Posterior cingulate gyrus (tissue), 11 donors: Measurements from ENCODE around the gene COL5A2.

Source experiments
- DNase-seq, 10 donors: peaks; one replicate each; pipeline versions ENCODE4 v3.0.0 to v3.0.0-alpha.2; 2020 to 2021; ENCODE audit warnings: mixed read lengths in 3 of 10
- intact Hi-C: fragments of 100-400 bp; cut with DNase I; formaldehyde crosslinking; loops from one replicate; pipeline ENCODE4 v1.15.1; 2023

Gene COL5A2

GRCh38 chr2:189179570-189179950 lies at the start of gene COL5A2:
Gene COL5A2 (minus strand): TSS chr2:189179761. CDS start chr2:189179604, 157 bp downstream.
- intact Hi-C loops = no loop called here

GRCh38 chr2:189226017-189226416 lies 46.5 kb upstream of the COL5A2 start:
- no peak for DNase-seq
- intact Hi-C loops = no loop called here

More at GRCh38 chr2:189179570-189179950, at the start of gene COL5A2:
- peak in 1 of 10 donors; percentile 59 for DNase-seq

- DNase-seq = no peak
Observed at GRCh38 chr2:189225032-189225431, 45.5 kb upstream of the COL5A2 start.

GRCh38 chr2:189222468-189223105 lies 43.0 kb upstream of the COL5A2 start:
- no peak for DNase-seq
- intact Hi-C loops = no loop called here

More at GRCh38 chr2:189225032-189225431, 45.5 kb upstream of the COL5A2 start:
- intact Hi-C loops = no loop called here

- no peak for DNase-seq
Observed at GRCh38 chr2:189221811-189222467, 42.4 kb upstream of the COL5A2 start.

GRCh38 chr2:189218236-189218635 lies 38.7 kb upstream of the COL5A2 start:
- intact Hi-C loops = no loop called here
- no peak for DNase-seq

More at GRCh38 chr2:189221811-189222467, 42.4 kb upstream of the COL5A2 start:
- intact Hi-C loops = no loop called here

GRCh38 chr2:189217541-189217940 lies 38.0 kb upstream of the COL5A2 start:
- DNase-seq = no peak
- intact Hi-C loops = no loop called here

GRCh38 chr2:189217051-189217450 lies 37.5 kb upstream of the COL5A2 start:
- DNase-seq = no peak
- intact Hi-C loops = no loop called here

GRCh38 chr2:189214484-189214883 lies 34.9 kb upstream of the COL5A2 start:
- intact Hi-C loops = no loop called here
- no peak for DNase-seq

GRCh38 chr2:189213250-189213649 lies 33.7 kb upstream of the COL5A2 start:
- intact Hi-C loops = no loop called here
- no peak for DNase-seq

- intact Hi-C loops = no loop called here
- DNase-seq = no peak
Observed at GRCh38 chr2:189210250-189211087, 30.9 kb upstream of the COL5A2 start.

GRCh38 chr2:189208254-189208653 lies 28.7 kb upstream of the COL5A2 start:
- intact Hi-C loops = no loop called here
- DNase-seq = no peak

GRCh38 chr2:189204322-189204941 lies 24.9 kb upstream of the COL5A2 start:
- intact Hi-C loops = no loop called here
- DNase-seq = no peak

GRCh38 chr2:189203177-189203799 lies 23.7 kb upstream of the COL5A2 start:
- intact Hi-C loops = no loop called here
- no peak for DNase-seq

- intact Hi-C loops = no loop called here
- no peak for DNase-seq
Observed at GRCh38 chr2:189199797-189200196, 20.2 kb upstream of the COL5A2 start.

GRCh38 chr2:189192766-189193165 lies 13.2 kb upstream of the COL5A2 start:
- no peak for DNase-seq
- intact Hi-C loops = no loop called here

- DNase-seq = no peak
Observed at GRCh38 chr2:189191766-189192165, 12.2 kb upstream of the COL5A2 start.

GRCh38 chr2:189190685-189191084 lies 11.1 kb upstream of the COL5A2 start:
- intact Hi-C loops = no loop called here
- DNase-seq = no peak

More at GRCh38 chr2:189191766-189192165, 12.2 kb upstream of the COL5A2 start:
- intact Hi-C loops = no loop called here

- intact Hi-C loops = no loop called here
- DNase-seq = no peak
Observed at GRCh38 chr2:189188115-189188805, 8.7 kb upstream of the COL5A2 start.

- intact Hi-C loops = no loop called here
- DNase-seq = no peak
Observed at GRCh38 chr2:189183170-189183569, 3.6 kb upstream of the COL5A2 start.
